NCI-H146 (cell line): ENCODE results near the gene TOGARAM1.
"Not testable (repeated sequence)": the region's sequence is repeated elsewhere in the genome, so short reads cannot be mapped to it uniquely, and the experiment has no call there.

Source experiments
- DNase-seq: peaks from one replicate; lab custom pipeline; 2025; lab: John Stamatoyannopoulos, UW

Gene TOGARAM1

DNA sequence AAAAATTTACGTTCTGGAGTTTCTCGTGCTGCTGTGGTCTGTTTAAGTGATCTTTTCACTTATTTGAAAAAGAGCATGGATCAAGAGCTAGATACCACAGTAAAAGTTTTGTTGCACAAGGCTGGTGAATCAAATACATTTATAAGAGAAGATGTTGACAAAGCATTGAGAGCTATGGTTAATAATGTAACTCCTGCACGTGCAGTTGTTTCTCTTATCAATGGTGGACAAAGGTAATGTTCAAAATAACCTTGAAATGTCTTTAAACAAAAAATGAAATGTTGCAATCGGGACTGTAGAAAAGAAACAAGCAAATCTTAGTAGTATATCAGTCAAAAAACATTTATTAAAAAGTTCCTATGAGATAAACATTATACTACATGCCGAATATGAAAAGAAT is 82.6 kb downstream of the TOGARAM1 start:
- no peak for DNase-seq

GRCh38 chr14:45048385-45048784 is 86.4 kb downstream of the TOGARAM1 start:
- DNase-seq = no peak

DNA sequence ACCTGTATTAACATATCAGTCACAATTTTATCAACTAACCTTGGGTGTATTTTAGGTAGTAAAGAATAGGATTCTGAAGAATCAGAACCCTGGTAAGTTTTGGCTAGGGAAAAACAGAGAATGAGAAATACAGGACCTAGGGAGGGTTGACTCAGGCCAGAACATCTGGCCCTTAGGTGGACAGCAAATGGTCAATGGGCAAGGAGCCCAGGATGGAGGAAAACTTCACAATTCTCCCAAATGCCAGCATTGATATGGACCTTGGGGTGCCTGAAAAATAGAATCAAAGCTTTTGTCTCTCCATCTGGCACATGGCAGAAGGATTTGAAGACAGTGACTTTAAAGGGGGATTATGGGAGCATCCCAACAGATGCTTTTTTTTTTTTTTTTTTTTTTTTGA is 89.2 kb downstream of the TOGARAM1 start:
- no peak for DNase-seq

GRCh38 chr14:45051896-45052295 is 89.9 kb downstream of the TOGARAM1 start:
- no peak for DNase-seq

DNA sequence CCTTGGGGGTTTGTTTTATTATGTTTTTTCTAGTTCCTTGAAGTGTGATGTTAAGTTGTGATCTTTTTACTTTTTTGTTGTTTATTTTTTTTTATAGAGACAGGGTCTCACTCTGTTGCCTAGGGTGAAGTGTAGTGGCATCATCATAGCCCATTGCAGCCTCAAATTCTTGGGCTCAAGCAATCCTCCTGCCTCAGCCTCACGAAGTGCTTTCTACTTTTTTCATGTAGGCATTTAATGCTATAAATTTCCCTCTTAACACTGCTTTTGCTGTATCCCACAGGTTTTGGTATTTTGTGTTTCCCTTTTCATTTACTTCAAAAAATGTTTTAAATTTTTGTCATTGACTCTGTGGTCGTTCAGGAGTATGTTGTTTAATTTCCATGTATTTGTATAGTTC is 95.4 kb downstream of the TOGARAM1 start:
- no peak for DNase-seq

DNA sequence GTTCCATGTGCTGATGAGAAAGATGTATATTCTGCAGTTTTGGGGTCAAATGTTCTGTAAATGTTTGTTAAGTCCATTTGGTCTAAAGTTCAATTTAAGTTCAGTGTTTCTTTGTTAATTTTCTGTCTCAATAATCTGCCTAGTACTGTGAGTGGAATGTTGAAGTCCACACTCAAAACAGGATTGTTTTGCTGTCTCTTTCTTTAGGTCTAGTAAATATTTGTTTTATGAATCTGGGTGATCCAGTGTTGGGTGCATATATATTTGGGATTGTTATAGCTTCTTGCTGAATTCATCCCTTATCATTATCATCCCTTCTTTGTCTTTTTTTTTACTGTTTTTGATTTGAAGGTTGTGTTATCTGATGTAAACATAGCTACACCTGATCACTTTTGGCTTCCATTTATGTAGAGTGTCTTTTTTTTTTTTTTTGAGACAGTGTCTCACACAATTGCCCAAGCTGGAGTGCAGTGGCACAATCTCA is 95.9 kb downstream of the TOGARAM1 start:
- no peak for DNase-seq

DNA sequence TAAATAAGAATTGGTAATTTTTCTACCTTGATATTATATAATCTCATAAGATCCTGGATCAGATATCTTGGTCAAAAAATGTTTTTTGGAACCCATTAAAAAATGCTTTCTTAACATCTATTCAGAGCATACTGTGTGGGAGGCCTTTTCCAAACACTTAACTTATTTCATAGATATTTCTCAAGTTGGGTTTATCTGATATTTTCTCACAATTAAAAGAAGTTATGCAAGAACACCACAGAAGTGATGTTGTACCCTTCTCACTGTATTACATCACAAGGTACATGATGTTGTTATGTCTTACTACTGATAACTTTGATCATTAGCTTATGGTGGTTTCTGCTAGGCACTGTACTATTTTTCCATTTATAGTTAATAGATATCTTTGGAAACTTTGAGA is 98.6 kb downstream of the TOGARAM1 start:
- DNase-seq = no peak

- no peak for DNase-seq
Observed at GRCh38 chr14:45065540-45065939, 103.5 kb downstream of the TOGARAM1 start.

DNA sequence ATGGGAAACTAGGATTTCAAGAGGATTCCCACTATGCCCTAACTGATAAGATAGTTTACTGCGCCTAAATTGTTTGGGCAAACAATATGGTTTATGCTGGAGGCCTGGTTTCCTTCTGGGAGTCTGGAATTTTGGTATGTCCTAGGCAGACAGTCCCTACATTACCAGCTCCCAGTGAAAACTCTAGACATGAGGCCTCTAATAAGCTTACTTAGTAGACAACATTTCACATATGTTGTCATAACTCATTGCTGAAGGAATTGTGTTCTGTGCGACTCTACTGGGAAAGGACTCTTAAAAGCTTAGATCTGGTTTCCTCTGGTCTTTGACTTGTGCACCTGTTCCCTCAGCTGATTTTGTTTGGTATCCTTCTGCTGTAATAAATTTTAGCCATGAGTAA is 104.0 kb downstream of the TOGARAM1 start:
- no peak for DNase-seq

DNA sequence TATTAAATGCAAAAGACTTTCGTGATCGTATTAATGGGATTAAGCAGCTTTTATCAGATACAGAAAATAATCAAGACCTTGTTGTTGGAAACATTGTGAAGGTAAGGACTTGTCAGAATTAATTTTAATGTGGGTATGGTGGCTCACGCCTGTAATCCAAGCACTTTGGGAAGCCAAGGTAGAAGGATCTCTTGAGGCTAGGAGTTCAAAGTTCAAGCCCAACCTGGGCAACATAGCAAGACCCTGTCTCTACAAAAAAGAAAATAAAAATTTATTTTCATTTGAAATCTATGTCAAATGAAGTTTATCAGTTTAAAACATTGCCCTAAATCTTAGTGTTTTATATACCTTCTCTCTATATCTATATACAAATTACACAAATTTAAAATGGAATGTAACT is 104.7 kb downstream of the TOGARAM1 start:
- DNase-seq = no peak

DNA sequence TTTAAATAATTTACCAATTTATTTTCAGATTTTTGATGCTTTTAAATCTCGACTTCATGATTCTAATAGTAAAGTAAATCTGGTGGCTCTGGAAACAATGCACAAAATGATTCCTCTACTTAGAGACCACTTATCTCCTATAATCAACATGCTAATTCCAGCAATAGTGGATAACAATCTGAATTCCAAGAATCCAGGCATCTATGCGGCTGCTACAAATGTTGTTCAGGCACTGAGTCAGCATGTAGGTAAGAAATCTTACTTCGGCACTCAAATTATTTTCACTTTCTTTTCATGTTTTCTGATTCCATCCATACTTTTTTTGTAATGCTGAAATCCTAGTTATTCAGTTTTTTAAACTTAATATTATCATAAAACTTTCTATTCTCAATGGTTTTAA is 106.4 kb downstream of the TOGARAM1 start:
- no peak for DNase-seq

- DNase-seq = no peak
Observed at GRCh38 chr14:45070215-45070614, 108.2 kb downstream of the TOGARAM1 start.

DNA sequence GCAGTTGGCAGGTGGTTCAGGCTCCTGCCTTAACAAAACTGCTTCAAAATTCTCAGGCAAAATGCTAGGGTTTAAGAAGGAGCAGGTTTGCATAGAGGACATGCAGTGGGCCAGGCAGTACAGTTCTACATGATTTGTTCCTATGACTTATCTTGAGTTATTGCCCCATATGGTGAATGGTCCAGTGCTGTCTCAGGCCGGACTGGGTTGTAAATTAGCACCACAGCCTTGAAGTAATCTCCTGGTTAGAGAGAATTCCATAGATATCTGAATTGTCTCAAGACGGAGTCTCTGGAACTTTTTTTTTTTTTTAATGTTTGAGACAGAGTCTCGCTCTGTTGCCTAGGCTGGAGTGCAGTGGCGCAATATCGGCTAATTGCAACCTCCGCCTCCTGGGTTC is 110.1 kb downstream of the TOGARAM1 start:
- DNase-seq = no peak

DNA sequence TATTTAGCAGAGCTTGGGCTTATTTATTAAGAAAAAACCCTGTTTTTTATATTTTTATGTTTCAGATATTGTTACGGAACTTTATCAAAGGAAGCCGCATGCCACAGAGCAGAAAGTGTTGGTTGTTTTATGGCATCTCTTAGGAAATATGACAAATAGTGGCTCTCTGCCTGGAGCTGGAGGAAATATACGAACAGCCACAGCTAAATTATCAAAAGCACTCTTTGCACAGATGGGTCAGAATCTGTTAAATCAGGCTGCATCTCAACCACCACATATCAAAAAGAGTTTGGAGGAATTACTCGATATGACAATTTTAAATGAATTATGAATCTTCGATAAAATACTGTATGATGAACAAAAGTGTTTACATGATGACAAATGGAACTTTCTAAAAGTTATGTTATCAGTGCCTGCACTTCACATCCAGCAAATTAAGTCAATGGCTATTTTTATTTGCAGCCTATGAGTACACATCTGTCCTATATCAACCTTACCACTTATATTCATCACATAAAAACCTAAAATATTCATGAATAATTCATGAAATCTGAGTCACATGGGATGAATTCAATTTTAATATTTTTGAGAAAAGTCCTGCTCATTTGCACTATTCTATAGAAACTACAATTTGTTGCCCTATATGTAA is 111.4 kb downstream of the TOGARAM1 start:
- DNase-seq = no peak

GRCh38 chr14:45078323-45078722 is 116.3 kb downstream of the TOGARAM1 start:
- no peak for DNase-seq

- not testable (repeated sequence) for DNase-seq
Observed at GRCh38 chr14:45080416-45080968, 118.5 kb downstream of the TOGARAM1 start.

DNA sequence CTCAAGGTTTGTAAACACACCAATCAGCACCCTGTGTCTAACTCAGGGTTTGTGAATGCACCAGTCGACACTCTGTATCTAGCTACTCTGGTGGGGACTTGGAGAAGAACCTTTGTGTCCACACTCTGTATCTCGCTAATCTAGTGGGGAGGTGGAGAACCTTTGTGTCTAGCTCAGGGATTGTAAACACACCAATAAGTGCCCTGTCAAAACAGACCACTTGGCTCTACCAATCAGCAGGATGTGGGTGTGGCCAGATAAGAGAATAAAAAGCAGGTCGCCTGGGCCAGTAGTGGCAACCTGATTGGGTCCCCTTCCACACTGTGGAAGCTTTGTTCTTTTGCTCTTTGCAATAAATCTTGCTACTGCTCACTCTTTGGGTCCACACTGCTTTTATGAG is 119.1 kb downstream of the TOGARAM1 start:
- DNase-seq = not testable (repeated sequence)

- no peak for DNase-seq
Observed at GRCh38 chr14:45082420-45082819, 120.4 kb downstream of the TOGARAM1 start.

- DNase-seq = no peak
Observed at GRCh38 chr14:45083617-45083975, 121.6 kb downstream of the TOGARAM1 start.

DNA sequence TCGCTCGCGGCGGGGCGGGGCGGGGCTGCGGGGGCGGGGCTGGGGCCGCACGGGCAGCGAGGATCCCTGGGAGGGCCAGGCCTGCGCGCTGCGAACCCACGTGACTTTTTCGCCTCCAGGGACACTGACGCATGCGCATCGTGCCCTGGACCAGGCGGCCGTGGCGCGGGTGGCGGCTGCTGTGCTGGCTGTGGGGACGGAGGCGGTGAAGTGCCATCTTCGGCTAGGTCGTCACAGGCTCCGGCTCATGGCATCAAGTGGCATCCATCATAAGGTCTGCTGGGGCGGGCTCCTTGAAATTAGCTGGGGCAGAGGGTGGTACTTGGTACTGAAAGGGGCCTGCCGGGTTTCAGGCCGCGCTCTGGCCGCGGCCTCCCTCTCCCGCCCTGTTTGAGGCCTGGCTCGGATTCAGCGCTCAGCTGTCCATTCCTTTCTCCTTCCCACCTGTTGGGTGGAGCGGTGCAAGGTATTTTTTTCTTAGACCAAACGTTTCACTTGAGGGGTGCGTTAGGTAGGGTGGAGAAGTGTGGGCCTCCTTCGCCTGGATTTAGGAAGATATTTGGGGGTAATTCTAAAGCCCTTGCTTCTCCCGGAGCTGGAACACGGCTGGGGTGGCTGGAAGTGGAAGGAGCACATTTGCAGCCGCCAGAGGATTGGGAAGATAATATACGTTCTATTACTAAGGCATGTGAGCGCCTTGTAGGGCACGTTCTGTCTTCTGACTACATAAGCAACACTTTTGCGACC is 122.2 kb downstream of the TOGARAM1 start, which contains the start of gene PRPF39:
Gene PRPF39 (plus strand): TSS at position 141 of the 747 bp plus-strand sequence. CDS start 11,124 bp downstream, outside the sequence.
- DNase-seq = peak; percentile 93

GRCh38 chr14:45084946-45085346 is 123.0 kb downstream of the TOGARAM1 start:
- no peak for DNase-seq

- no peak for DNase-seq
Observed at GRCh38 chr14:45089813-45090212, 127.8 kb downstream of the TOGARAM1 start.

DNA sequence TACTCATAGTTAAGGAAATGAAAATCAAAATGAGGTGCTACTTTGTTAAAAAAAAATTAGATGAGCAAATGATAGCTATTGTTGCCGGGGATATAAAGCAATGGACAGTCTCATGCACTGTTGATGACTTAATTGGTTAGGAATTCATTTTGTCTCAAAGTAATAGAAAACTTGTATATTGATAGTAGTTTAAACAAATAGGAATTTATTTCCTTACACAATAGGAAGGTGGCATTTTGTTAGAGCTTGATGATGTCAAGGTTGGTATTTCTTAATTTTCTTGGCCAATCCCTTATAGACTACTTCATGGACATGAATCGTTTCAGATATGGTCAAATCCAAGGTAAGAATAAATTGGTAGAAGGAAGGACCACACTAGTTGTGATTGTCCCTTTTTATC is 129.7 kb downstream of the TOGARAM1 start:
- no peak for DNase-seq
